ENCODE results near the gene STX12. TPM values are rescaled to one million over a fixed set of nuclear protein-coding genes. Genes with fewer than 3 reads are reported as not detected.

STX12 gene
- total and polyA plus RNA-seq, 2 of the 4 experiments (the other 2 are of a cell fraction) = 28.6 to 54.8 TPM

GRCh38 chr1:27744556-27744955 is 28.5 kb upstream of the STX12 start:
- Histone ChIP-seq H3K56ac (ENCODE audit: extremely low read depth, insufficient read depth, low read length) (no peak overlapping the region), H2AK9ac (replicated peaks; ENCODE audit: low read depth, low read length, poor library complexity) (no peak overlapping the region), H2AFZ (replicated peaks; ENCODE audit: low read length, poor library complexity) (no peak overlapping the region), H3K23ac (ENCODE audit: low read depth, low read length) (no peak overlapping the region), H3K9ac (ENCODE audit: low read depth, low read length) (no peak overlapping the region), H4K91ac (ENCODE audit: insufficient read depth, low read depth, low read length) (no peak overlapping the region), H4K20me1 (ENCODE audit: insufficient read depth, low read length) (no peaks in the 10 kb centered on the region), H3K4ac (ENCODE audit: low read depth, low read length) (no peak overlapping the region), H3K79me1 (ENCODE audit: low read depth in 1 of 2, low read length in 2 of 2) (0 out of 4 replicates have a peak, but pooled peaks cover 0 to 5% of the 10 kb centered on the region in 2 experiments), H3K4me1 (ENCODE audit: control insufficient read depth, insufficient read depth, low read length) (no peaks in the 10 kb centered on the region), H2AK5ac (ENCODE audit: low read depth, low read length) (no peak overlapping the region), H3K9me3 (ENCODE audit: control insufficient read depth, insufficient read depth, low read length) (no peaks in the 10 kb centered on the region), H3K4me3 (ENCODE audit: insufficient read depth, low read depth, low read length) (no peak overlapping the region), H3K27ac (ENCODE audit: insufficient read depth, low read length) (no peak overlapping the region), H4K5ac (ENCODE audit: low read depth, low read length) (no peak overlapping the region), H2BK15ac (ENCODE audit: low read depth, low read length) (no peak overlapping the region), H2BK20ac (ENCODE audit: low read depth, low read length) (no peak overlapping the region), H3K27me3 (ENCODE audit: control insufficient read depth, insufficient read depth, low read length) (no peaks in the 10 kb centered on the region), H3K14ac (replicated peaks; ENCODE audit: low read depth, low read length) (no peak overlapping the region), H4K8ac (ENCODE audit: low read depth in 2 of 2, low read length in 2 of 2) (no peak overlapping the region), H3K4me2 (ENCODE audit: low read depth, low read length) (no peak overlapping the region), H3K36me3 (ENCODE audit: control insufficient read depth, insufficient read depth, low read length) (peaks cover 21% of the 10 kb centered on the region), H3K9me1 (ENCODE audit: insufficient read depth, low read length) (no peaks in the 10 kb centered on the region), H3K18ac (ENCODE audit: low read depth, low read length) (no peak overlapping the region), H2BK5ac (ENCODE audit: low read depth, low read length, poor library complexity, severe bottlenecking) (no peak overlapping the region), H2BK120ac (ENCODE audit: low read depth, low read length) (no peak overlapping the region)
- 88% methylated on average over 2 of the region's 5 CpGs; no CpG with 5 or more reads in 1 of the 2 experiments for WGBS, 2 experiments (ENCODE audit: extremely low coverage in 2 of 2, insufficient read length in 1 of 2)
- TF ChIP-seq MAZ (IDR thresholded peaks at IDR 0.05; ENCODE audit: borderline replicate concordance, low read depth, low read length) (no peak), NFE2L2 (IDR thresholded peaks at IDR 0.05; ENCODE audit: low read depth, low read length) (no peak), RCOR1 (IDR thresholded peaks at IDR 0.05; ENCODE audit: insufficient replicate concordance, low read length) (no peak), FOS (IDR thresholded peaks at IDR 0.05; ENCODE audit: low read depth, low read length) (no peak), POLR2A (IDR thresholded peaks at IDR 0.05; ENCODE audit: low read depth, low read length) (no peak), RAD21 (IDR thresholded peaks at IDR 0.05; ENCODE audit: low read length) (no peak), MXI1 (IDR thresholded peaks at IDR 0.05; ENCODE audit: borderline replicate concordance, low read depth, low read length) (no peak), CHD1 (IDR thresholded peaks at IDR 0.05; ENCODE audit: low read depth, low read length) (no peak), RFX5 (IDR thresholded peaks at IDR 0.05; ENCODE audit: low read depth, low read length) (no peak), SMC3 (IDR thresholded peaks at IDR 0.05; ENCODE audit: low read depth, low read length) (no peak), CTCF (conservative IDR thresholded peaks at IDR 0.05; ENCODE audit: low read depth, low read length) (no peak), ELK1 (IDR thresholded peaks at IDR 0.05; ENCODE audit: borderline replicate concordance, low read depth, low read length) (no peak), MAFK (IDR thresholded peaks at IDR 0.05; ENCODE audit: low read depth, low read length) (no peak), USF2 (IDR thresholded peaks at IDR 0.05; ENCODE audit: low read depth, low read length) (no peak), BHLHE40 (IDR thresholded peaks at IDR 0.05; ENCODE audit: low read depth, low read length) (no peak), CEBPB (IDR thresholded peaks at IDR 0.05; ENCODE audit: low read depth, low read length) (no peak)
- POLR2A ChIA-PET (ENCODE audit: unreplicated experiment) = interaction anchor here (0.6 kb wide), 1 partner anchor 10 kb away, joined by 3 read pairs; no protein-coding TSS in a partner anchor
- CTCF ChIA-PET = no interaction called here
- DNase-seq (no peak), ATAC-seq (ENCODE audit: low read depth) (no peak)
- BruUV-seq (replicated peaks) = no TSS peak
- intact Hi-C loops (cut with micrococcal nuclease) = no loop called here
- in situ Hi-C loops (cut with MboI; ENCODE audit: low sequenced_read_pairs) = no loop called here
- dilution Hi-C loops (cut with HindIII; ENCODE audit: low sequenced_read_pairs, unreplicated experiment) = no loop called here

Measured in IMR-90 (cell line).